Fibroblast of lung (primary cell): Measurements from ENCODE around the gene NUP37. TPM values are rescaled to one million over a fixed set of nuclear protein-coding genes. Genes with fewer than 3 reads are reported as not detected.
"Not testable (repeated sequence)": the region's sequence is repeated elsewhere in the genome, so short reads cannot be mapped to it uniquely, and the experiment has no call there.

Source experiments
- DNase-seq, 2 donors: peaks; one replicate each; pipeline versions ENCODE4 v3.0.0 to v3.0.0-alpha.2; 2010; ENCODE audit warnings: low read depth in 2 of 2
- H2AFZ ChIP-seq: 2 replicates; pipeline ENCODE4 v1.5.1; 2012; ENCODE audit warnings: low read length, control low read depth, inconsistent platforms
- H3K27ac ChIP-seq: 2 replicates; pipeline ENCODE4 v1.5.1; 2011; ENCODE audit warnings: low read length, control low read depth; ENCODE audit not compliant: insufficient read depth
- H3K27me3 ChIP-seq: 2 replicates; pipeline ENCODE4 v1.5.1; 2011; ENCODE audit warnings: mild to moderate bottlenecking, low read length; ENCODE audit not compliant: control insufficient read depth, insufficient read depth
- H3K36me3 ChIP-seq: 2 replicates; pipeline ENCODE4 v1.5.1; 2011; ENCODE audit warnings: low read length; ENCODE audit not compliant: control insufficient read depth, insufficient read depth
- H3K4me1 ChIP-seq: 2 replicates; pipeline ENCODE4 v1.5.1; 2011; ENCODE audit warnings: low read length; ENCODE audit not compliant: control insufficient read depth, insufficient read depth; ENCODE audit errors: extremely low read depth
- H3K4me2 ChIP-seq: 2 replicates; pipeline ENCODE4 v1.5.1; 2011; ENCODE audit warnings: low read length, control low read depth; ENCODE audit not compliant: insufficient read depth; ENCODE audit errors: extremely low read depth
- H3K4me3 ChIP-seq, 4 experiments: fragments of 200-600 bp in 1 of 4; sonication (generic) in 1 of 4; replicated peaks in 1 of 4; 2 replicates each; pipeline ENCODE4 v1.5.1; 2011 to 2016; ENCODE audit warnings: low read length in 4 of 4, low read depth in 3 of 4, mild to moderate bottlenecking in 3 of 4, control low read depth in 2 of 4, inconsistent platforms in 1 of 4, mixed read lengths in 1 of 4; ENCODE audit not compliant: insufficient read depth in 1 of 4; ENCODE audit errors: control extremely low read depth in 1 of 4
- H3K79me2 ChIP-seq: 2 replicates; pipeline ENCODE4 v1.5.1; 2012; ENCODE audit warnings: mild to moderate bottlenecking, low read length, inconsistent platforms; ENCODE audit not compliant: control insufficient read depth, insufficient read depth
- H3K9ac ChIP-seq: 2 replicates; pipeline ENCODE4 v1.5.1; 2011; ENCODE audit warnings: mild to moderate bottlenecking, low read length, control low read depth; ENCODE audit not compliant: insufficient read depth
- H3K9me3 ChIP-seq: 2 replicates; pipeline ENCODE4 v1.5.1; 2012; ENCODE audit warnings: low read depth, low read length; ENCODE audit not compliant: control insufficient read depth, insufficient read depth
- H4K20me1 ChIP-seq: 2 replicates; pipeline ENCODE4 v1.5.1; 2011; ENCODE audit warnings: low read length; ENCODE audit not compliant: control insufficient read depth, insufficient read depth; ENCODE audit errors: extremely low read depth
- EZH2 ChIP-seq: IDR thresholded peaks from 2 replicates; pipeline ENCODE4 v1.5.1; 2012; ENCODE audit warnings: low read length, control low read depth, mild to moderate bottlenecking; ENCODE audit errors: missing control alignments
- polyA plus RNA-seq, 2 donors: library from polyadenylated mRNA; depleted of rRNA in 1 of 2; stranded (reverse) in 1 of 2; unstranded in 1 of 2; fragments of >200 nt; gene quantifications; 2 replicates each; pipeline ENCODE4 v1.2.1, GENCODE V29; 2011 to 2012; ENCODE audit warnings: missing spikeins in 1 of 2
- total RNA-seq: library from RNA; depleted of rRNA; stranded (reverse); fragments of >200 nt; gene quantifications from 2 replicates; pipeline ENCODE4 v1.2.1, GENCODE V29; 2014
- TF ChIP-seq, protein P1 (sequence below), 2 donors: IDR thresholded peaks in 1 of 2; conservative IDR thresholded peaks in 1 of 2; 1 replicate in 1 of 2; 2 replicates in 1 of 2; pipeline ENCODE4 v1.5.1; 2011 to 2012; ENCODE audit warnings: low read length in 2 of 2, control low read depth in 1 of 2, inconsistent platforms in 1 of 2, low read depth in 1 of 2, mild to moderate bottlenecking in 1 of 2

Gene NUP37
- total and polyA plus RNA-seq, 2 donors (not counting 1 experiment from before 2014, with no cell fraction given) = 38.3 to 61.9 TPM

DNA sequence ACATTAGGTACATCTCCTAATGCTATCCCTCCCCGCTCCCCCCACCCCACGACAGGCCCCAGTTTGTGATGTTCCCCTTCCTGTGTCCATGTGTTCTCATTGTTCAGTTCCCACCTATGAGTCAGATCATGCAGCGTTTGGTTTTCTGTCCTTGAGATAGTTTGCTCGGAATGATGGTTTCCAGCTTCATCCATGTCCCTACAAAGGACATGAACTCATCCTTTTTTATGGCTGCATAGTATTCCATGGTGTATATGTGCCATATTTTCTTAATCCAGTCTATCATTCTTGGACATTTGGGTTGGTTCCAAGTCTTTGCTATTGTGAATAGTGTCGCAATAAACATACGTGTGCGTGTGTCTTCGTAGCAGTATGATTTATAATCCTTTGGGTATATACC is 17.7 kb upstream of the NUP37 start:
- H3K9ac ChIP-seq, H3K79me2 ChIP-seq, H3K4me2 ChIP-seq, H4K20me1 ChIP-seq, DNase-seq, H3K27ac ChIP-seq, H3K9me3 ChIP-seq, H3K27me3 ChIP-seq, H3K36me3 ChIP-seq, H3K4me3 ChIP-seq, H2AFZ ChIP-seq, H3K4me1 ChIP-seq: not testable (repeated sequence)

DNA sequence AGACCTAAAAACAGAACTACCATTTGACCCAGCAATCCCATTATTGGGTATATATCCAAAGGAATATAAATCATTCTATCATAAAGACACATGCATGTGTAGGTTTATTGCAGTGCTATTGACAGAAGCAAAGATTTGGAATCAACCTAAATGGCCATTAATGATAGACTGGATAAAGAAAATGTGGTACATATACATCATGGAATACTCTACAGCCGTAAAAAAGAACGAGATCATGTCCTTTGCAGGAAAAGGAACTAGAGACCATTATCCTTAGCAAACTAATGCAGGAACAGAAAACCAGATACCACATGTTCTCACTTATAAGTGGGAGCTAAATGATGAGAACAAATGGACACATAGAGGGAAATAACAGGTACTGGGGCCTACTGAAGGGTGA is 11.5 kb upstream of the NUP37 start:
- not testable (repeated sequence) for H3K4me3 ChIP-seq, H3K36me3 ChIP-seq, H3K9me3 ChIP-seq, H3K9ac ChIP-seq, H3K27ac ChIP-seq, H3K79me2 ChIP-seq, H3K4me1 ChIP-seq, H2AFZ ChIP-seq, H3K4me2 ChIP-seq, DNase-seq, H4K20me1 ChIP-seq, H3K27me3 ChIP-seq

DNA sequence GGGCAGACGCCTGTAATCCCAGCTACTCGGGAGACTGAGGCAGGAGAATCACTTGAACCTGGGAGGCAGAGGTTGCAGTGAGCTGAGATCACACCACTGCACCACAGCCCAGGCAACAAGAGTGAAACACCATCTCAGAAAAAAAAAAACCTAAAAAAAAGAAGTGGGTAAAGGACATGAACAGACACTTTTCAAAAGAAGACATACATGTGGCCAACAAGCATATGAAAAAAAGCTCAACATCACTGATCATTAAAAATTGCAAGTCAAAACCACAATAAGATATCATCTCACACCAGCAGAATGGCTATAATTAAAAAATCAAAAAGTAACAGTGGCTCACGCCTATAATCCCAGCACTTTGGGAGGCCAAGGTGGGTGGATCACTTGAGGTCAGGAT is 10.8 kb upstream of the NUP37 start:
- H3K27ac ChIP-seq, H2AFZ ChIP-seq, H3K4me1 ChIP-seq, H3K4me2 ChIP-seq, H3K36me3 ChIP-seq, H3K9ac ChIP-seq, DNase-seq, H3K79me2 ChIP-seq, H3K9me3 ChIP-seq, H4K20me1 ChIP-seq, H3K4me3 ChIP-seq, H3K27me3 ChIP-seq: not testable (repeated sequence)

DNA sequence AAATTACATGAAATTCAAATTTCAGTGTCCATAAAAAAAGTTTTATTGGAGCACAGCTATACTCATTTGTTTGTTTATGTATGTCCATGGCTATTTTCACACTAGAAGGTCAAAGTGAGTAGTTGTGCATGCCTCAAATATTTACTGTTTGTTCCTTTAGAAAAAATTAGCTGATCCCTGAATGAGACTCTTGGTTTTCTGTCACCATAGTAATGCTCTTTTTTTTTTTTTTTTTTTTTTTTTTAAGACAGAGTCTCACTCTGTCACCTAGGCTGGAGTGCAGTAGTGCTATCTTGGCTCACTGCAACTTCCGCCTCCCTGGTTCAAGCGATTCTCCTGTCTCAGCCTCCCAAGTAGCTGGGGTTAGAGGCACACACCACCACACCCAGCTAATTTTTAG is 1.4 kb upstream of the NUP37 start:
- not testable (repeated sequence) for H3K9ac ChIP-seq, H4K20me1 ChIP-seq, H3K27me3 ChIP-seq, H2AFZ ChIP-seq, H3K9me3 ChIP-seq, H3K4me1 ChIP-seq, H3K36me3 ChIP-seq
- peak overlapping the region; percentile 76 for H3K27ac ChIP-seq
- DNase-seq = peak in 1 of 2 donors; percentile 6
- H3K79me2 ChIP-seq = peaks cover 29% of the 10 kb centered on the region
- H3K4me3 ChIP-seq = peak overlapping the region in 3 of 4 experiments; percentile 80 to 94 (median 89)
- H3K4me2 ChIP-seq = peak overlapping the region; percentile 94

DNA sequence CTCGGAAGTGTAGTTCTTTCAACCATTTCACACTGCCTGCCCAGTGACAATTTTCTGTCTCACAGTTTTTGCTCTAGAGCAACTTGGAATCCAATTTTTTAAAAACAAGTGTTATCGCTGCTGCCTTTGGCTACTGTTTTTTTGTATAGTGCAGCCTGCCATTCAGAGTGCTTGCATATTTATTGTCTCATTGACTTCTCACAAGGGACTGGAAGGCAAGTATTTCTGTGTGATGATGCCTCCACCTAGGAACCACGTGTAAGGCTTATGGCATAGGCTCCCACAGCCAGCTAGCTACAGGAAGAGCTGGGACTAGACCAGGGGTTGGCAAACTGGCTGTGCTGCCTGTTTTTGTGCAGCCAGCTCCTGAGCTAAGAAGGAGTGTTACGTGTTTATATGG is 972 bp upstream of the NUP37 start:
- peak overlapping the region; percentile 99 for H2AFZ ChIP-seq
- H3K4me1 ChIP-seq = no peaks in the 10 kb centered on the region
- TF ChIP-seq EZH2 = no peak
- TF ChIP-seq, protein P1, sequence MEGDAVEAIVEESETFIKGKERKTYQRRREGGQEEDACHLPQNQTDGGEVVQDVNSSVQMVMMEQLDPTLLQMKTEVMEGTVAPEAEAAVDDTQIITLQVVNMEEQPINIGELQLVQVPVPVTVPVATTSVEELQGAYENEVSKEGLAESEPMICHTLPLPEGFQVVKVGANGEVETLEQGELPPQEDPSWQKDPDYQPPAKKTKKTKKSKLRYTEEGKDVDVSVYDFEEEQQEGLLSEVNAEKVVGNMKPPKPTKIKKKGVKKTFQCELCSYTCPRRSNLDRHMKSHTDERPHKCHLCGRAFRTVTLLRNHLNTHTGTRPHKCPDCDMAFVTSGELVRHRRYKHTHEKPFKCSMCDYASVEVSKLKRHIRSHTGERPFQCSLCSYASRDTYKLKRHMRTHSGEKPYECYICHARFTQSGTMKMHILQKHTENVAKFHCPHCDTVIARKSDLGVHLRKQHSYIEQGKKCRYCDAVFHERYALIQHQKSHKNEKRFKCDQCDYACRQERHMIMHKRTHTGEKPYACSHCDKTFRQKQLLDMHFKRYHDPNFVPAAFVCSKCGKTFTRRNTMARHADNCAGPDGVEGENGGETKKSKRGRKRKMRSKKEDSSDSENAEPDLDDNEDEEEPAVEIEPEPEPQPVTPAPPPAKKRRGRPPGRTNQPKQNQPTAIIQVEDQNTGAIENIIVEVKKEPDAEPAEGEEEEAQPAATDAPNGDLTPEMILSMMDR (conservative IDR thresholded peaks at IDR 0.05 in 1 of 2, IDR thresholded peaks at IDR 0.05 in 1 of 2; ENCODE audit: low read depth in 1 of 2, low read length in 2 of 2) = no peak
- H3K27ac ChIP-seq = peak overlapping the region; percentile 76
- H3K9ac ChIP-seq = peak overlapping the region; percentile 80
- H3K9me3 ChIP-seq = no peaks in the 10 kb centered on the region
- no peaks in the 10 kb centered on the region for H3K27me3 ChIP-seq
- H4K20me1 ChIP-seq = no peaks in the 10 kb centered on the region
- peak overlapping the region; percentile 64 to 94 (median 84) for H3K4me3 ChIP-seq
- peak overlapping the region; percentile 94 for H3K4me2 ChIP-seq
- peaks cover 29% of the 10 kb centered on the region for H3K79me2 ChIP-seq
- H3K36me3 ChIP-seq = no peaks in the 10 kb centered on the region
- DNase-seq = peak; percentile 18 to 30
